HepG2 (cell line): ENCODE results near the gene TPH1. TPM values are rescaled to one million over a fixed set of nuclear protein-coding genes. Genes with fewer than 3 reads are reported as not detected.

Experiments used
- ATAC-seq: fragments of 200-7000 bp; cut with Tn5 transposase; 3 replicates; pipeline ENCODE4 v1.9.1; 2020; ENCODE audit warnings: mild to moderate bottlenecking, moderate library complexity
- BruUV-seq: library from RNA; stranded (reverse); fragments of 400-500 nt; replicated peaks from 2 replicates; lab custom pipeline; 2021; lab: Mats Ljungman, UMichigan
- CTCF ChIA-PET: fragments of 300-600 bp; formaldehyde crosslinking; extraction: SDS; loops from one replicate; lab custom pipeline; 2021; ENCODE audit warnings: low total read pairs, inconsistent platforms, low intra/inter-chr PET ratio; lab: Yijun Ruan, JAX
- POLR2A ChIA-PET: fragments of 350-600 bp; sonication (Branson Sonifier 250); formaldehyde crosslinking; loops from one replicate; lab custom pipeline; 2020; ENCODE audit warnings: antibody characterized with exemption, inconsistent platforms; lab: Yijun Ruan, JAX
- DNase-seq: peaks from one replicate; pipeline ENCODE4 v3.0.0-alpha.2; 2015; ENCODE audit warnings: low spot score
- FAIRE-seq: peaks from 3 replicates; lab custom pipeline; 2011; peaks lifted over from hg19 to GRCh38; lab: Jason Lieb, UNC
- H2AFZ ChIP-seq: one replicate; pipeline ENCODE4 v1.6.1; 2011; ENCODE audit warnings: low read length, inconsistent platforms
- H3K27ac ChIP-seq: fragments of 300-600 bp; 3 replicates; pipeline ENCODE4 v1.8.0; 2011; ENCODE audit warnings: mixed run types, mild to moderate bottlenecking, mixed read lengths, low read length, inconsistent platforms; ENCODE audit not compliant: insufficient read depth; ENCODE audit errors: extremely low read length
- H3K27me3 ChIP-seq, 2 experiments: fragments of 200-600 bp in 1 of 2; 2 replicates in 1 of 2; 3 replicates in 1 of 2; pipeline versions ENCODE4 v1.6.0 to v1.8.0; 2011; ENCODE audit warnings: low read length in 2 of 2, mild to moderate bottlenecking in 2 of 2, moderate library complexity in 2 of 2, inconsistent platforms in 1 of 2; ENCODE audit not compliant: insufficient read depth in 2 of 2, control insufficient read depth in 1 of 2
- H3K36me3 ChIP-seq, 2 experiments: fragments of 200-600 bp in 1 of 2; replicated peaks in 1 of 2; 2 replicates in 1 of 2; 3 replicates in 1 of 2; pipeline versions ENCODE4 v1.5.1 to v1.8.0; 2011; ENCODE audit warnings: low read length in 2 of 2, inconsistent platforms in 1 of 2; ENCODE audit not compliant: insufficient read depth in 2 of 2, control insufficient read depth in 1 of 2
- H3K4me1 ChIP-seq: 2 replicates; pipeline ENCODE4 v1.5.1; 2012; ENCODE audit warnings: low read length, inconsistent platforms; ENCODE audit not compliant: insufficient read depth
- H3K4me2 ChIP-seq: 2 replicates; pipeline ENCODE4 v1.6.0; 2011; ENCODE audit warnings: low read depth, low read length, inconsistent platforms
- H3K4me3 ChIP-seq, 3 experiments: fragments of 200-600 bp in 1 of 3; sonication (generic), shearing (Covaris generic) in 1 of 3; replicated peaks in 1 of 3; 2 replicates each; pipeline ENCODE4 v1.5.1; 2011 to 2016; ENCODE audit warnings: low read length in 3 of 3, inconsistent platforms in 2 of 3, low read depth in 2 of 3, mild to moderate bottlenecking in 2 of 3, control low read depth in 1 of 3, mixed read lengths in 1 of 3; ENCODE audit not compliant: insufficient read depth in 1 of 3
- H3K79me2 ChIP-seq: one replicate; pipeline ENCODE4 v1.6.1; 2011; ENCODE audit warnings: low read length, inconsistent platforms; ENCODE audit not compliant: insufficient read depth
- H3K9ac ChIP-seq: 2 replicates; pipeline ENCODE4 v1.6.0; 2011; ENCODE audit warnings: mild to moderate bottlenecking, low read depth, low read length, inconsistent platforms; ENCODE audit not compliant: insufficient read depth
- H3K9me3 ChIP-seq: 2 replicates; pipeline ENCODE4 v1.5.1; 2012; ENCODE audit warnings: mild to moderate bottlenecking, low read length
- H4K20me1 ChIP-seq: 2 replicates; pipeline ENCODE4 v1.6.0; 2011; ENCODE audit warnings: inconsistent platforms, mild to moderate bottlenecking, low read length, moderate library complexity; ENCODE audit not compliant: insufficient read depth
- AGO1 ChIP-seq: fragments of 200-400 bp; formaldehyde crosslinking; IDR thresholded peaks from 2 replicates; pipeline ENCODE4 v1.6.1; 2017; ENCODE audit warnings: mild to moderate bottlenecking, low read depth, low read length, moderate library complexity; ENCODE audit not compliant: poor library complexity, severe bottlenecking
- ATF4 ChIP-seq, 2 experiments: fragments of 450-650 bp in 1 of 2; sonication (generic) in 1 of 2; formaldehyde crosslinking; IDR thresholded peaks; 2 replicates each; pipeline versions ENCODE4 v1.5.0 to v1.8.0; 2020 to 2022; ENCODE audit warnings: mild to moderate bottlenecking in 1 of 2, missing genetic modification reagents in 1 of 2
- CERS6 ChIP-seq: sonication (generic); formaldehyde crosslinking; IDR thresholded peaks from 2 replicates; pipeline ENCODE4 v1.5.0; 2020; ENCODE audit warnings: missing genetic modification reagents
- KAT2B ChIP-seq: fragments of 150-350 bp; IDR thresholded peaks from 2 replicates; pipeline ENCODE4 v1.6.1; 2014; ENCODE audit warnings: low read depth, low read length, borderline replicate concordance
- PBX2 ChIP-seq: IDR thresholded peaks from 2 replicates; pipeline ENCODE4 v1.6.1; 2016; ENCODE audit warnings: control low read depth
- RNF2 ChIP-seq: fragments of 450-650 bp; conservative IDR thresholded peaks from 2 replicates; pipeline ENCODE4 v1.6.1; 2016; ENCODE audit warnings: low read depth
- ZNF232 ChIP-seq: sonication (generic); formaldehyde crosslinking; IDR thresholded peaks from 2 replicates; pipeline ENCODE4 v1.4.0; 2020; ENCODE audit warnings: missing genetic modification reagents, borderline replicate concordance
- WGBS: methylation state at CpG from one replicate; pipeline ENCODE4 v1.1.6; 2017; ENCODE audit warnings: low lambda C conversion rate; 5-methylcytosine and 5-hydroxymethylcytosine counted together
- in situ Hi-C: cut with HindIII; loops from 2 replicates; pipeline ENCODE4 v1.10.0; 2017; ENCODE audit warnings: low pct_unique_long_range_greater_than_20kb; ENCODE audit not compliant: extremely low pct_ligation_motif_present
- intact Hi-C: fragments of 100-400 bp; cut with micrococcal nuclease; formaldehyde crosslinking; loops from one replicate; pipeline ENCODE4 v1.10.0; 2022; ENCODE audit not compliant: unreplicated experiment
- polyA plus RNA-seq, 8 experiments: library from polyadenylated mRNA; depleted of rRNA in 3 of 8; stranded (reverse) in 7 of 8; unstranded in 1 of 8; fragments of >200 nt; fragmentation: Illumina TruSeq in 4 of 8; extraction: Trizol in 4 of 8; gene quantifications; 2 replicates each; pipeline versions ENCODE4 v1.2.1 to v1.2.3, GENCODE V29; 2011 to 2016; ENCODE audit warnings: low read depth in 4 of 8, missing spikeins in 1 of 8, mixed read lengths in 1 of 8; ENCODE audit not compliant: insufficient read depth in 1 of 8
- total RNA-seq, 5 experiments: library from RNA; depleted of rRNA; stranded (reverse); fragments of >200 nt; fragmentation: Illumina TruSeq; extraction: Trizol; gene quantifications; 2 replicates each; pipeline ENCODE4 v1.2.3, GENCODE V29; 2016; ENCODE audit warnings: low read depth in 1 of 5

The TPH1 gene
- total and polyA plus RNA-seq, 2 of the 13 experiments (the other 11 are each of a cell fraction or from before 2014, with no cell fraction given) = 0.26 to 0.53 TPM

- no peak for TF ChIP-seq CERS6
- TF ChIP-seq AGO1 = no peak
- no peak for TF ChIP-seq KAT2B
- no peak for TF ChIP-seq ATF4 (CRISPR knock-in tag; IDR thresholded peaks at IDR 0.05)
- TF ChIP-seq PBX2 (CRISPR knock-in tag) = no peak
Observed at GRCh38 chr11:18066626-18067025, 20.6 kb upstream of the TPH1 start (continued).

- ATAC-seq (no peak), DNase-seq (no peak), FAIRE-seq (no peak)
- 0 out of 2 replicates have a peak, but pooled peaks cover 6% of the 10 kb centered on the region for H3K4me1 ChIP-seq
- H3K9ac ChIP-seq = no peak overlapping the region
- H3K9me3 ChIP-seq = no peaks in the 10 kb centered on the region
- ChIA-PET POLR2A (no interaction called here), CTCF (no interaction called here)
- WGBS = 87% methylated on average over 8 of the region's 8 CpGs
- no peak overlapping the region for H3K27ac ChIP-seq
- intact Hi-C loops (no loop called here), in situ Hi-C loops (no loop called here)
- H3K36me3 ChIP-seq = no peaks in the 10 kb centered on the region
- no TSS peak for BruUV-seq
- H2AFZ ChIP-seq = no peak overlapping the region
- H3K79me2 ChIP-seq = no peaks in the 10 kb centered on the region
- no peaks in the 10 kb centered on the region for H3K27me3 ChIP-seq
- no peak overlapping the region for H3K4me2 ChIP-seq
- H4K20me1 ChIP-seq = no peaks in the 10 kb centered on the region
- H3K4me3 ChIP-seq = no peak overlapping the region
- TF ChIP-seq RNF2 (no peak), ZNF232 (CRISPR knock-in tag) (no peak)
Observed at GRCh38 chr11:18065572-18065971, 19.5 kb upstream of the TPH1 start.
